ENCODE results near the gene PLCB4.

GRCh38 chr20:9363673-9364072 lies 294.8 kb downstream of the PLCB4 start:
- no peak for TF ChIP-seq POLR2A (IDR thresholded peaks at IDR 0.05)
- no peak for TF ChIP-seq CTCF (IDR thresholded peaks at IDR 0.05)

Measured in adrenal gland (tissue), 5 donors.